Stimulated activated naive CD8-positive, alpha-beta T cell treated with anti-CD3 and anti-CD28 coated beads, Interleukin-15, amount 100 ng/mL, for 72 hours (primary cell): ENCODE data around the gene TMEM126A.
"Not testable (repeated sequence)": the region's sequence is repeated elsewhere in the genome, so short reads cannot be mapped to it uniquely, and the experiment has no call there.

Experiments
- ATAC-seq: fragments of 150-1000 bp; cut with Tn5 transposase; 2 replicates; pipeline ENCODE4 v1.10.0; 2021; ENCODE audit warnings: mild to moderate bottlenecking, moderate library complexity
- DNase-seq, 2 donors: peaks; one replicate each; pipeline ENCODE4 v3.0.0; 2021 to 2022
- H3K27ac Mint-ChIP-seq, 2 donors: one replicate each; pipeline ENCODE4 v1.8.0; 2022; ENCODE audit warnings: mild to moderate bottlenecking in 2 of 2, mixed read lengths in 2 of 2, moderate library complexity in 2 of 2
- H3K27me3 Mint-ChIP-seq: one replicate; pipeline ENCODE4 v1.8.0; 2022; ENCODE audit warnings: mixed read lengths
- H3K4me1 Mint-ChIP-seq: one replicate; pipeline ENCODE4 v1.8.0; 2022; ENCODE audit warnings: mild to moderate bottlenecking, mixed read lengths
- H3K4me3 Mint-ChIP-seq, 2 donors: one replicate each; pipeline ENCODE4 v1.8.0; 2022; ENCODE audit warnings: mild to moderate bottlenecking in 2 of 2, mixed read lengths in 2 of 2, moderate library complexity in 1 of 2
- H3K9me3 Mint-ChIP-seq, 2 donors: one replicate each; pipeline ENCODE4 v1.8.0; 2022; ENCODE audit warnings: mixed read lengths in 2 of 2

Gene TMEM126A

GRCh38 chr11:85643191-85643614, 4.6 kb upstream of the TMEM126A start:
- ATAC-seq (no peak), DNase-seq (no peak)
- H3K4me3 Mint-ChIP-seq = no peak overlapping the region
- no peaks in the 10 kb centered on the region for H3K4me1 Mint-ChIP-seq
- no peak overlapping the region for H3K27ac Mint-ChIP-seq
- no peaks in the 10 kb centered on the region for H3K9me3 Mint-ChIP-seq
- peaks cover 28% of the 10 kb centered on the region for H3K27me3 Mint-ChIP-seq

GRCh38 chr11:85647078-85647477, 689 bp upstream of the TMEM126A start:
- DNase-seq (no peak), ATAC-seq (no peak)
- peaks cover 29% of the 10 kb centered on the region for H3K4me1 Mint-ChIP-seq
- peaks cover 24% of the 10 kb centered on the region for H3K27me3 Mint-ChIP-seq
- H3K4me3 Mint-ChIP-seq = peak overlapping the region; percentile 83 to 94
- H3K9me3 Mint-ChIP-seq = no peaks in the 10 kb centered on the region
- H3K27ac Mint-ChIP-seq = peak overlapping the region; percentile 56 to 95

GRCh38 chr11:85651118-85651517, 3.4 kb downstream of the TMEM126A start:
- Mint-ChIP-seq H3K4me1 (peaks cover 48% of the 10 kb centered on the region), H3K27ac (peak overlapping the region in 1 of 2 donors; percentile 77)
- DNase-seq = no peak

GRCh38 chr11:85652786-85653447, 5.2 kb downstream of the TMEM126A start:
- H3K9me3 Mint-ChIP-seq = no peaks in the 10 kb centered on the region
- no peak overlapping the region for H3K4me3 Mint-ChIP-seq
- no peak for ATAC-seq
- DNase-seq = no peak
- H3K4me1 Mint-ChIP-seq = peaks cover 58% of the 10 kb centered on the region
- peak overlapping the region; percentile 31 to 42 for H3K27ac Mint-ChIP-seq
- no peaks in the 10 kb centered on the region for H3K27me3 Mint-ChIP-seq

More at GRCh38 chr11:85651118-85651517, 3.4 kb downstream of the TMEM126A start:
- no peaks in the 10 kb centered on the region for H3K27me3 Mint-ChIP-seq
- no peaks in the 10 kb centered on the region for H3K9me3 Mint-ChIP-seq
- H3K4me3 Mint-ChIP-seq = no peak overlapping the region
- no peak for ATAC-seq

GRCh38 chr11:85654343-85654742, 6.6 kb downstream of the TMEM126A start:
- ATAC-seq, H3K9me3 Mint-ChIP-seq, H3K27ac Mint-ChIP-seq, H3K27me3 Mint-ChIP-seq, DNase-seq, H3K4me3 Mint-ChIP-seq: not testable (repeated sequence)
- H3K4me1 Mint-ChIP-seq = peaks cover 56% of the 10 kb centered on the region

GRCh38 chr11:85656777-85657176, 9.0 kb downstream of the TMEM126A start:
- ATAC-seq = no peak
- DNase-seq = no peak
- no peaks in the 10 kb centered on the region for H3K27me3 Mint-ChIP-seq
- H3K4me1 Mint-ChIP-seq = peaks cover 62% of the 10 kb centered on the region
- no peak overlapping the region for H3K4me3 Mint-ChIP-seq
- H3K9me3 Mint-ChIP-seq = no peaks in the 10 kb centered on the region
- peak overlapping the region in 1 of 2 donors; percentile 26 for H3K27ac Mint-ChIP-seq

- no peak for ATAC-seq
- H3K4me1 Mint-ChIP-seq = peaks cover 48% of the 10 kb centered on the region
- H3K27ac Mint-ChIP-seq = no peak overlapping the region
- H3K9me3 Mint-ChIP-seq = no peaks in the 10 kb centered on the region
- no peaks in the 10 kb centered on the region for H3K27me3 Mint-ChIP-seq
- DNase-seq = no peak
- no peak overlapping the region for H3K4me3 Mint-ChIP-seq
Observed at GRCh38 chr11:85658180-85658579, 10.4 kb downstream of the TMEM126A start.

GRCh38 chr11:85661972-85662664, 14.4 kb downstream of the TMEM126A start:
- DNase-seq (no peak), ATAC-seq (no peak)
- Mint-ChIP-seq H3K9me3 (no peaks in the 10 kb centered on the region), H3K4me1 (peaks cover 42% of the 10 kb centered on the region), H3K27me3 (no peaks in the 10 kb centered on the region), H3K4me3 (peak overlapping the region; percentile 57 to 94), H3K27ac (no peak overlapping the region)

- Mint-ChIP-seq H3K9me3 (no peaks in the 10 kb centered on the region), H3K27ac (peak overlapping the region; percentile 95 to 97), H3K27me3 (no peaks in the 10 kb centered on the region), H3K4me1 (peaks cover 40% of the 10 kb centered on the region), H3K4me3 (peak overlapping the region; percentile 94)
- peak; percentile 37 for ATAC-seq
- peak in 1 of 2 donors; percentile 19 for DNase-seq
Observed at GRCh38 chr11:85663080-85663752, 15.4 kb downstream of the TMEM126A start.

- H3K27me3 Mint-ChIP-seq = no peaks in the 10 kb centered on the region
- ATAC-seq = peak; percentile 83
- peak overlapping the region; percentile 94 for H3K4me3 Mint-ChIP-seq
- peak overlapping the region; percentile 95 to 97 for H3K27ac Mint-ChIP-seq
- H3K4me1 Mint-ChIP-seq = peaks cover 35% of the 10 kb centered on the region
- DNase-seq = peak; percentile 87 to 90
- H3K9me3 Mint-ChIP-seq = no peaks in the 10 kb centered on the region
Observed at GRCh38 chr11:85663753-85664614, 16.2 kb downstream of the TMEM126A start.

GRCh38 chr11:85664615-85665481, 17.1 kb downstream of the TMEM126A start, which contains the start of gene CREBZF:
TSS of gene CREBZF (minus strand) at chr11:85665129. CDS start at chr11:85664875, 254 bp downstream.
- no peaks in the 10 kb centered on the region for H3K27me3 Mint-ChIP-seq
- H3K9me3 Mint-ChIP-seq = no peaks in the 10 kb centered on the region
- ATAC-seq (peak; percentile 88), DNase-seq (peak; percentile 93 to 97)
- H3K4me3 Mint-ChIP-seq = peak within 1 kb of the TSS; percentile 94
- H3K27ac Mint-ChIP-seq = peak within 1 kb of the TSS; percentile 95 to 97
- peaks cover 28% of the 10 kb centered on the region for H3K4me1 Mint-ChIP-seq

GRCh38 chr11:85665733-85666132, 18.0 kb downstream of the TMEM126A start:
- DNase-seq (no peak), ATAC-seq (no peak)
- Mint-ChIP-seq H3K4me1 (peaks cover 19% of the 10 kb centered on the region), H3K27me3 (no peaks in the 10 kb centered on the region), H3K9me3 (peaks cover under 1 to 2% of the 10 kb centered on the region in 2 donors), H3K27ac (peak overlapping the region; percentile 95 to 97), H3K4me3 (peak overlapping the region; percentile 94)

- no peaks in the 10 kb centered on the region for H3K27me3 Mint-ChIP-seq
- peaks cover 10% of the 10 kb centered on the region for H3K4me1 Mint-ChIP-seq
- H3K4me3 Mint-ChIP-seq = no peak overlapping the region
- no peak for DNase-seq
- ATAC-seq = no peak
- no peak overlapping the region for H3K27ac Mint-ChIP-seq
- peaks cover 4 to 8% of the 10 kb centered on the region in 2 donors for H3K9me3 Mint-ChIP-seq
Observed at GRCh38 chr11:85666687-85667086, 18.9 kb downstream of the TMEM126A start.

- Mint-ChIP-seq H3K4me1 (peaks cover 10% of the 10 kb centered on the region), H3K27ac (no peak overlapping the region), H3K4me3 (no peak overlapping the region), H3K27me3 (no peaks in the 10 kb centered on the region), H3K9me3 (peaks cover 4 to 8% of the 10 kb centered on the region in 2 donors)
- no peak for ATAC-seq
- DNase-seq = no peak
Observed at GRCh38 chr11:85668157-85668556, 20.4 kb downstream of the TMEM126A start.
